ENCODE results near the gene TMEM41A. TPM values are rescaled to one million over a fixed set of nuclear protein-coding genes. Genes with fewer than 3 reads are reported as not detected.

Gene TMEM41A
- total and polyA plus RNA-seq, 2 experiments from 2014 or later: 12.4 to 15.9 TPM

GRCh38 chr3:185484296-185484695, 14.5 kb downstream of the TMEM41A start (continued):
- no peak for TF ChIP-seq CTCF (conservative IDR thresholded peaks at IDR 0.05; ENCODE audit: low read depth in 2 of 2)
- TF ChIP-seq EZH2 (IDR thresholded peaks at IDR 0.05; ENCODE audit: low read depth, unreplicated experiment): no peak
- TF ChIP-seq ZNF114 (CRISPR knock-in tag; IDR thresholded peaks at IDR 0.05): no peak
- TF ChIP-seq NANOG (IDR thresholded peaks at IDR 0.05; ENCODE audit: borderline replicate concordance): no peak

DNA sequence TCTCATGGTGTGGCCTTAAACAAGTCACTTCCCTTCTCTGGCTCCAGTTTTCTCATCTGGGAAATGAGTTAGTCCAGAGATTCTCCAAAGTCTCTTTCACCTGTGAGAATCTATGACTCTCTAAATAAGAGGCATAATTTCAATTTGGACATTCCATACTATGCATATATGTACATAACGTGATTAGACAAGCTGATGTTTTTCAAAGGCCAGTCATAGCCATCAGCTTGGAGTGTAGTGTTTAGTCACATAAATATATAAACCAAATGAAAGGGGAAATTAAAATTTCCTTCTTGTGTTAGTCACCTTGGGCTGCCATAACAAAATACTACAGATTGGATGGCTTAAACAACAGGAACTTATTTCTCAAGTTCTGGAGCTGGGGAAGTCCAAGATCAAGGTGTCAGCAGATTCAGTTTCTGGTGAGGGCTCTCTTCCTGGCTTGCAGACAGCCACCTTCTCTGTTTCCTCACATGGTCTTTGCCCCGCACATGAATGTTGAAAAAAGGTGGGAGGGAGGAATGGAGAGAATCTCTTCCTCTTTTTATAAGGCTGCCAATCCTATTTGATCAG, 19.4 kb downstream of the TMEM41A start:
- H3K36me3 ChIP-seq (ENCODE audit: insufficient read depth): no peaks in the 10 kb centered on the region
- H3K9me3 Mint-ChIP-seq: no peaks in the 10 kb centered on the region
- no peak overlapping the region for H3K4me3 ChIP-seq
- no peak overlapping the region for H3K27ac Mint-ChIP-seq
- H3K4me1 ChIP-seq (ENCODE audit: insufficient read depth): no peaks in the 10 kb centered on the region
- H3F3A ChIP-seq (replicated peaks; ENCODE audit: low read depth): no peaks in the 10 kb centered on the region
- H4K20me1 ChIP-seq (replicated peaks; ENCODE audit: insufficient read depth): no peaks in the 10 kb centered on the region
- H2AFZ ChIP-seq: no peak overlapping the region
- DNase-seq (ENCODE audit: low spot score): no peak
- no peak overlapping the region for H3K27ac ChIP-seq (ENCODE audit: low read depth)
- H3K4me2 ChIP-seq: no peak overlapping the region
- H3K79me2 ChIP-seq (replicated peaks; ENCODE audit: insufficient read depth): no peaks in the 10 kb centered on the region
- ATAC-seq: no peak
- H3K36me3 Mint-ChIP-seq (ENCODE audit: low read depth): no peaks in the 10 kb centered on the region
- peaks cover 3% of the 10 kb centered on the region; the same call in 1 of the 3 replicates for H3K4me1 Mint-ChIP-seq
- H3K27me3 ChIP-seq (ENCODE audit: insufficient read depth): no peaks in the 10 kb centered on the region
- H3K27me3 Mint-ChIP-seq (ENCODE audit: insufficient read depth, low read depth, poor library complexity): no peaks in the 10 kb centered on the region
- H3K4me3 Mint-ChIP-seq: no peak overlapping the region
- H3K9me2 ChIP-seq (ENCODE audit: insufficient read depth): no peaks in the 10 kb centered on the region
- TF ChIP-seq CTCF (conservative IDR thresholded peaks at IDR 0.05; ENCODE audit: low read depth in 2 of 2): no peak
- no peak for TF ChIP-seq STAT1 (IDR thresholded peaks at IDR 0.05; ENCODE audit: unreplicated experiment)
- TF ChIP-seq, protein P1, sequence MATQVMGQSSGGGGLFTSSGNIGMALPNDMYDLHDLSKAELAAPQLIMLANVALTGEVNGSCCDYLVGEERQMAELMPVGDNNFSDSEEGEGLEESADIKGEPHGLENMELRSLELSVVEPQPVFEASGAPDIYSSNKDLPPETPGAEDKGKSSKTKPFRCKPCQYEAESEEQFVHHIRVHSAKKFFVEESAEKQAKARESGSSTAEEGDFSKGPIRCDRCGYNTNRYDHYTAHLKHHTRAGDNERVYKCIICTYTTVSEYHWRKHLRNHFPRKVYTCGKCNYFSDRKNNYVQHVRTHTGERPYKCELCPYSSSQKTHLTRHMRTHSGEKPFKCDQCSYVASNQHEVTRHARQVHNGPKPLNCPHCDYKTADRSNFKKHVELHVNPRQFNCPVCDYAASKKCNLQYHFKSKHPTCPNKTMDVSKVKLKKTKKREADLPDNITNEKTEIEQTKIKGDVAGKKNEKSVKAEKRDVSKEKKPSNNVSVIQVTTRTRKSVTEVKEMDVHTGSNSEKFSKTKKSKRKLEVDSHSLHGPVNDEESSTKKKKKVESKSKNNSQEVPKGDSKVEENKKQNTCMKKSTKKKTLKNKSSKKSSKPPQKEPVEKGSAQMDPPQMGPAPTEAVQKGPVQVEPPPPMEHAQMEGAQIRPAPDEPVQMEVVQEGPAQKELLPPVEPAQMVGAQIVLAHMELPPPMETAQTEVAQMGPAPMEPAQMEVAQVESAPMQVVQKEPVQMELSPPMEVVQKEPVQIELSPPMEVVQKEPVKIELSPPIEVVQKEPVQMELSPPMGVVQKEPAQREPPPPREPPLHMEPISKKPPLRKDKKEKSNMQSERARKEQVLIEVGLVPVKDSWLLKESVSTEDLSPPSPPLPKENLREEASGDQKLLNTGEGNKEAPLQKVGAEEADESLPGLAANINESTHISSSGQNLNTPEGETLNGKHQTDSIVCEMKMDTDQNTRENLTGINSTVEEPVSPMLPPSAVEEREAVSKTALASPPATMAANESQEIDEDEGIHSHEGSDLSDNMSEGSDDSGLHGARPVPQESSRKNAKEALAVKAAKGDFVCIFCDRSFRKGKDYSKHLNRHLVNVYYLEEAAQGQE (IDR thresholded peaks at IDR 0.05; ENCODE audit: unreplicated experiment): no peak
- TF ChIP-seq POLR2AphosphoS5 (IDR thresholded peaks at IDR 0.05; ENCODE audit: low read depth): no peak
- no peak for TF ChIP-seq JUNB (IDR thresholded peaks at IDR 0.05; ENCODE audit: unreplicated experiment)
- TF ChIP-seq ZNF462 (CRISPR knock-in tag; IDR thresholded peaks at IDR 0.05): no peak
- TF ChIP-seq CREB1 (CRISPR knock-in tag; IDR thresholded peaks at IDR 0.05; ENCODE audit: low read depth): no peak
